Prostate gland (tissue), 2 donors: Measurements from ENCODE around the gene NEK6. TPM values are rescaled to one million over a fixed set of nuclear protein-coding genes. Genes with fewer than 3 reads are reported as not detected.

ENCODE experiments used
- DNase-seq: peaks from one replicate; pipeline ENCODE4 v3.0.0-alpha.2; 2019; ENCODE audit warnings: low spot score
- H3K27ac ChIP-seq, 2 donors: fragments of 200-600 bp; sonication (generic); 2 replicates each; pipeline ENCODE4 v1.5.1; 2017 to 2019
- H3K27me3 ChIP-seq: fragments of 200-600 bp; sonication (generic); replicated peaks from 2 replicates; pipeline ENCODE4 v1.5.1; 2019; ENCODE audit not compliant: insufficient read depth
- H3K36me3 ChIP-seq, 2 donors: fragments of 200-600 bp; sonication (generic); 1 replicate in 1 of 2; 2 replicates in 1 of 2; pipeline versions ENCODE4 v1.5.1 to v1.8.1; 2017 to 2019
- H3K4me1 ChIP-seq: fragments of 200-600 bp; sonication (generic); replicated peaks from 2 replicates; pipeline ENCODE4 v1.5.1; 2019
- H3K4me3 ChIP-seq, 2 donors: fragments of 200-600 bp; sonication (generic); 2 replicates each; pipeline ENCODE4 v1.5.1; 2017 to 2019
- H3K9me3 ChIP-seq: fragments of 200-600 bp; sonication (generic); 2 replicates; pipeline ENCODE4 v1.5.1; 2017
- POLR2A ChIP-seq: fragments of 450-650 bp; IDR thresholded peaks from one replicate; pipeline ENCODE4 v1.6.1; 2016; ENCODE audit warnings: antibody characterized with exemption, mild to moderate bottlenecking
- POLR2AphosphoS5 ChIP-seq: sonication (generic); formaldehyde crosslinking; IDR thresholded peaks from one replicate; pipeline ENCODE4 v1.6.1; 2017; ENCODE audit warnings: antibody characterized with exemption
- WGBS: methylation state at CpG from one replicate; pipeline ENCODE4 v1.1.5; 2018; 5-methylcytosine and 5-hydroxymethylcytosine counted together
- intact Hi-C: fragments of 100-400 bp; cut with DNase I; formaldehyde crosslinking; loops from one replicate; pipeline ENCODE4 v1.14.2; 2022
- total RNA-seq, 2 donors: library from RNA; depleted of rRNA; stranded (reverse); fragments of >200 nt; gene quantifications; one replicate each; pipeline ENCODE4 v1.1.0, GENCODE V29; 2016
- TF ChIP-seq, protein P1 (sequence below), 4 experiments: fragments of 200-600 bp in 2 of 4; fragments of 450-650 bp in 2 of 4; sonication (generic) in 2 of 4; IDR thresholded peaks; 1 replicate in 3 of 4; 2 replicates in 1 of 4; pipeline ENCODE4 v1.5.1; 2016 to 2019; ENCODE audit warnings: antibody characterized with exemption in 4 of 4, mild to moderate bottlenecking in 2 of 4, moderate library complexity in 2 of 4

Gene NEK6
- total RNA-seq, 2 donors from 2014 or later, result 32.3 to 44.2 TPM

- Histone ChIP-seq H3K27ac (peak overlapping the region in 1 of 2 donors; percentile 34), H3K36me3 (peaks cover 0 to 4% of the 10 kb centered on the region in 2 donors), H3K9me3 (no peaks in the 10 kb centered on the region), H3K27me3 (no peaks in the 10 kb centered on the region), H3K4me3 (no peak overlapping the region), H3K4me1 (peaks cover 9% of the 10 kb centered on the region)
- intact Hi-C loops, result loop anchor here (10.0 kb wide), 1 partner anchor 275 kb away; no protein-coding TSS in a partner anchor
- no peak for DNase-seq
- TF ChIP-seq POLR2AphosphoS5, result no peak
- TF ChIP-seq, protein P1, sequence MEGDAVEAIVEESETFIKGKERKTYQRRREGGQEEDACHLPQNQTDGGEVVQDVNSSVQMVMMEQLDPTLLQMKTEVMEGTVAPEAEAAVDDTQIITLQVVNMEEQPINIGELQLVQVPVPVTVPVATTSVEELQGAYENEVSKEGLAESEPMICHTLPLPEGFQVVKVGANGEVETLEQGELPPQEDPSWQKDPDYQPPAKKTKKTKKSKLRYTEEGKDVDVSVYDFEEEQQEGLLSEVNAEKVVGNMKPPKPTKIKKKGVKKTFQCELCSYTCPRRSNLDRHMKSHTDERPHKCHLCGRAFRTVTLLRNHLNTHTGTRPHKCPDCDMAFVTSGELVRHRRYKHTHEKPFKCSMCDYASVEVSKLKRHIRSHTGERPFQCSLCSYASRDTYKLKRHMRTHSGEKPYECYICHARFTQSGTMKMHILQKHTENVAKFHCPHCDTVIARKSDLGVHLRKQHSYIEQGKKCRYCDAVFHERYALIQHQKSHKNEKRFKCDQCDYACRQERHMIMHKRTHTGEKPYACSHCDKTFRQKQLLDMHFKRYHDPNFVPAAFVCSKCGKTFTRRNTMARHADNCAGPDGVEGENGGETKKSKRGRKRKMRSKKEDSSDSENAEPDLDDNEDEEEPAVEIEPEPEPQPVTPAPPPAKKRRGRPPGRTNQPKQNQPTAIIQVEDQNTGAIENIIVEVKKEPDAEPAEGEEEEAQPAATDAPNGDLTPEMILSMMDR (IDR thresholded peaks at IDR 0.05), result no peak
- TF ChIP-seq POLR2A, result no peak
- 55% methylated on average over 15 of the region's 15 CpGs for WGBS
Observed at GRCh38 chr9:124399968-124400940, 142.5 kb downstream of the NEK6 start.

Other genes starting within 250 kb of the NEK6 start
- under 1 TPM in 1 of 2 donors, not detected in 1; 0.23 TPM for gene LHX2, start 246.2 kb upstream of the NEK6 start, total RNA-seq
- 100 to 1,000 TPM; 150 to 158 TPM for gene PSMB7, start 157.5 kb downstream of the NEK6 start, total RNA-seq
- 1 to 10 TPM; 1.0 to 4.0 TPM for gene ADGRD2, start 192.5 kb downstream of the NEK6 start, total RNA-seq
- 10 to 100 TPM in 1 of 2 donors, not detected in 1; 88.4 TPM for gene NR5A1, start 249.4 kb downstream of the NEK6 start, total RNA-seq